Loucy (cell line): ENCODE data around the gene PLCL1.

Source experiments
- EZH2phosphoT487 ChIP-seq: fragments of 200-600 bp; IDR thresholded peaks from 2 replicates; pipeline ENCODE4 v1.6.1; 2018; ENCODE audit warnings: antibody characterized with exemption, mild to moderate bottlenecking, moderate library complexity, borderline replicate concordance
- TF ChIP-seq, protein P1 (sequence below): fragments of 200-600 bp; sonication (generic); conservative IDR thresholded peaks from 2 replicates; pipeline ENCODE4 v1.5.1; 2014; ENCODE audit warnings: mild to moderate bottlenecking, antibody characterized with exemption, low read length

DNA sequence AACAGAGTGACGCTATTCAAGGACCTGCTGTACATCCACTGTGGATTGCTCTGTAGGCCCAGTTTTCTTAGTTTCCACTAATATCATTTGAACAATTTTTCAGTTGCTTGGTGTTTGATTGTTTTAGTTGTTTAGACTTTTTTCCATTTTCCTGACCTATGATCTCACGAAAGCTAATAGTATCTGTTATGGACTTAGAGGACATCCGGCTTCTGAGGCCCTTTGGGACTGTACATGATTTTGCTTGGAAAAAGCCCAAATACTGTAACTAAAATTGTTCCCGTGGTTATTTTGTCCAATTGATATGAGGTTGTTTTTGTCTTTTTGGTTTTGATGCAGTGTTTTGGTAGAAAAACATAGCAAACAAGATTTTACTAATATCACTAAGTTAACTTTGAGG is 174.6 kb downstream of the PLCL1 start:
- TF ChIP-seq, protein P1, sequence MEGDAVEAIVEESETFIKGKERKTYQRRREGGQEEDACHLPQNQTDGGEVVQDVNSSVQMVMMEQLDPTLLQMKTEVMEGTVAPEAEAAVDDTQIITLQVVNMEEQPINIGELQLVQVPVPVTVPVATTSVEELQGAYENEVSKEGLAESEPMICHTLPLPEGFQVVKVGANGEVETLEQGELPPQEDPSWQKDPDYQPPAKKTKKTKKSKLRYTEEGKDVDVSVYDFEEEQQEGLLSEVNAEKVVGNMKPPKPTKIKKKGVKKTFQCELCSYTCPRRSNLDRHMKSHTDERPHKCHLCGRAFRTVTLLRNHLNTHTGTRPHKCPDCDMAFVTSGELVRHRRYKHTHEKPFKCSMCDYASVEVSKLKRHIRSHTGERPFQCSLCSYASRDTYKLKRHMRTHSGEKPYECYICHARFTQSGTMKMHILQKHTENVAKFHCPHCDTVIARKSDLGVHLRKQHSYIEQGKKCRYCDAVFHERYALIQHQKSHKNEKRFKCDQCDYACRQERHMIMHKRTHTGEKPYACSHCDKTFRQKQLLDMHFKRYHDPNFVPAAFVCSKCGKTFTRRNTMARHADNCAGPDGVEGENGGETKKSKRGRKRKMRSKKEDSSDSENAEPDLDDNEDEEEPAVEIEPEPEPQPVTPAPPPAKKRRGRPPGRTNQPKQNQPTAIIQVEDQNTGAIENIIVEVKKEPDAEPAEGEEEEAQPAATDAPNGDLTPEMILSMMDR: no peak
- TF ChIP-seq EZH2phosphoT487: no peak
